Measurements from ENCODE around the gene NKD1. TPM values are rescaled to one million over a fixed set of nuclear protein-coding genes. Genes with fewer than 3 reads are reported as not detected.

Gene NKD1
- total RNA-seq, 2 experiments from 2014 or later, result 0.81 to 1.3 TPM

- H3K4me1 Mint-ChIP-seq, result peaks cover 59% of the 10 kb centered on the region
- ChIA-PET POLR2A (interaction anchor here (0.5 to 1.7 kb wide), 12 partner anchors 9 to 297 kb away, joined by 3 to 13 read pairs (median 3); partner anchors contain the start of gene CYLD), CTCF (interaction anchor here (0.8 to 12.8 kb wide), 32 partner anchors 8 to 809 kb away, joined by 3 to 224 read pairs (median 4); partner anchors contain the start of genes BRD7, CNEP1R1 and SNX20)
- H3K4me3 Mint-ChIP-seq, result peak overlapping the region; percentile 71
- peaks cover 19% of the 10 kb centered on the region for H3K9me3 Mint-ChIP-seq
- DNase-seq, result peak; percentile 65
- H3K27me3 Mint-ChIP-seq, result no peaks in the 10 kb centered on the region
- peaks cover 68% of the 10 kb centered on the region for H3K36me3 Mint-ChIP-seq (ENCODE audit: low read depth)
- H3K27ac Mint-ChIP-seq, result peak overlapping the region; percentile 97
Observed at GRCh38 chr16:50666658-50667496, 118.7 kb downstream of the NKD1 start.

GRCh38 chr16:50667497-50668367 lies 119.5 kb downstream of the NKD1 start:
- H3K4me1 Mint-ChIP-seq, result peaks cover 60% of the 10 kb centered on the region
- H3K4me3 Mint-ChIP-seq, result peak overlapping the region; percentile 71
- H3K9me3 Mint-ChIP-seq, result peaks cover 21% of the 10 kb centered on the region
- DNase-seq, result no peak
- CTCF ChIA-PET, result interaction anchor here (1.0 to 12.8 kb wide), 24 partner anchors 7 to 810 kb away, joined by 3 to 224 read pairs (median 4); partner anchors contain the start of genes BRD7, CNEP1R1 and SNX20
- POLR2A ChIA-PET, result interaction anchor here (0.7 to 1.7 kb wide), 8 partner anchors 10 to 139 kb away, joined by 3 to 13 read pairs (median 4); partner anchors contain the start of gene CYLD
- H3K27ac Mint-ChIP-seq, result peak overlapping the region; percentile 97
- peaks cover 70% of the 10 kb centered on the region for H3K36me3 Mint-ChIP-seq (ENCODE audit: low read depth)
- no peaks in the 10 kb centered on the region for H3K27me3 Mint-ChIP-seq

GRCh38 chr16:50668368-50669008 lies 120.3 kb downstream of the NKD1 start:
- ChIA-PET POLR2A (interaction anchor here (1.4 kb wide), 1 partner anchor 138 kb away, joined by 3 read pairs; no protein-coding TSS in a partner anchor), CTCF (interaction anchor here (1.1 to 12.8 kb wide), 11 partner anchors 14 to 644 kb away, joined by 3 to 224 read pairs (median 5); partner anchors contain the start of genes BRD7, CNEP1R1 and SNX20)
- H3K4me1 Mint-ChIP-seq, result peaks cover 60% of the 10 kb centered on the region
- no peak for DNase-seq
- peaks cover 22% of the 10 kb centered on the region for H3K9me3 Mint-ChIP-seq
- no peaks in the 10 kb centered on the region for H3K27me3 Mint-ChIP-seq
- H3K36me3 Mint-ChIP-seq (ENCODE audit: low read depth), result peaks cover 75% of the 10 kb centered on the region
- H3K27ac Mint-ChIP-seq, result peak overlapping the region; percentile 97
- H3K4me3 Mint-ChIP-seq, result no peak overlapping the region

- H3K4me1 Mint-ChIP-seq, result peaks cover 55% of the 10 kb centered on the region
- ChIA-PET POLR2A (no interaction called here), CTCF (interaction anchor here (0.6 to 12.8 kb wide), 5 partner anchors 13 to 563 kb away, joined by 3 to 224 read pairs (median 3); partner anchors contain the start of gene SNX20)
- no peak overlapping the region for H3K4me3 Mint-ChIP-seq
- H3K36me3 Mint-ChIP-seq (ENCODE audit: low read depth), result peaks cover 73% of the 10 kb centered on the region
- H3K27me3 Mint-ChIP-seq, result no peaks in the 10 kb centered on the region
- H3K27ac Mint-ChIP-seq, result no peak overlapping the region
- DNase-seq, result no peak
- H3K9me3 Mint-ChIP-seq, result peaks cover 19% of the 10 kb centered on the region
Observed at GRCh38 chr16:50669741-50670140, 121.5 kb downstream of the NKD1 start.

GRCh38 chr16:50670476-50670875 lies 122.3 kb downstream of the NKD1 start:
- H3K9me3 Mint-ChIP-seq, result peaks cover 20% of the 10 kb centered on the region
- peaks cover 48% of the 10 kb centered on the region for H3K4me1 Mint-ChIP-seq
- H3K27ac Mint-ChIP-seq, result no peak overlapping the region
- DNase-seq, result no peak
- peaks cover 75% of the 10 kb centered on the region for H3K36me3 Mint-ChIP-seq (ENCODE audit: low read depth)
- H3K27me3 Mint-ChIP-seq, result no peaks in the 10 kb centered on the region
- CTCF ChIA-PET, result interaction anchor here (0.6 to 12.8 kb wide), 7 partner anchors 11 to 563 kb away, joined by 3 to 224 read pairs (median 8); partner anchors contain the start of gene SNX20
- H3K4me3 Mint-ChIP-seq, result no peak overlapping the region
- POLR2A ChIA-PET, result no interaction called here

GRCh38 chr16:50671644-50672260 lies 123.6 kb downstream of the NKD1 start:
- no peak overlapping the region for H3K4me3 Mint-ChIP-seq
- H3K9me3 Mint-ChIP-seq, result peaks cover 20% of the 10 kb centered on the region
- ChIA-PET POLR2A (interaction anchor here (0.7 to 0.8 kb wide), 2 partner anchors 71 to 135 kb away, joined by 3 to 4 read pairs; partner anchors contain the start of gene CYLD), CTCF (interaction anchor here (0.5 to 12.8 kb wide), 22 partner anchors 11 to 646 kb away, joined by 3 to 224 read pairs (median 4); partner anchors contain the start of genes CNEP1R1 and SNX20)
- peak overlapping the region; percentile 51 for H3K27ac Mint-ChIP-seq
- peak; percentile 72 for DNase-seq
- H3K4me1 Mint-ChIP-seq, result peaks cover 46% of the 10 kb centered on the region
- peaks cover 84% of the 10 kb centered on the region for H3K36me3 Mint-ChIP-seq (ENCODE audit: low read depth)
- no peaks in the 10 kb centered on the region for H3K27me3 Mint-ChIP-seq

GRCh38 chr16:50673496-50674275 lies 125.5 kb downstream of the NKD1 start:
- H3K27me3 Mint-ChIP-seq, result no peaks in the 10 kb centered on the region
- H3K4me3 Mint-ChIP-seq, result no peak overlapping the region
- ChIA-PET CTCF (interaction anchor here (0.5 to 12.8 kb wide), 7 partner anchors 8 to 133 kb away, joined by 3 to 224 read pairs (median 15); partner anchors contain the start of gene SNX20), POLR2A (interaction anchor here (0.6 kb wide), 1 partner anchor 444 kb away, joined by 8 read pairs; no protein-coding TSS in a partner anchor)
- H3K36me3 Mint-ChIP-seq (ENCODE audit: low read depth), result peaks cover 95% of the 10 kb centered on the region
- no peak overlapping the region for H3K27ac Mint-ChIP-seq
- H3K4me1 Mint-ChIP-seq, result peaks cover 46% of the 10 kb centered on the region
- H3K9me3 Mint-ChIP-seq, result peaks cover 20% of the 10 kb centered on the region
- DNase-seq, result no peak

- peaks cover 20% of the 10 kb centered on the region for H3K9me3 Mint-ChIP-seq
- peaks cover 97% of the 10 kb centered on the region for H3K36me3 Mint-ChIP-seq (ENCODE audit: low read depth)
- DNase-seq, result no peak
- no peak overlapping the region for H3K27ac Mint-ChIP-seq
- CTCF ChIA-PET, result interaction anchor here (1.5 to 4.2 kb wide), 3 partner anchors 9 to 131 kb away, joined by 3 to 28 read pairs (median 21); no protein-coding TSS in a partner anchor
- H3K4me3 Mint-ChIP-seq, result no peak overlapping the region
- peaks cover 51% of the 10 kb centered on the region for H3K4me1 Mint-ChIP-seq
- POLR2A ChIA-PET, result interaction anchor here (0.6 kb wide), 1 partner anchor 191 kb away, joined by 4 read pairs; no protein-coding TSS in a partner anchor
- H3K27me3 Mint-ChIP-seq, result no peaks in the 10 kb centered on the region
Observed at GRCh38 chr16:50674831-50675230, 126.6 kb downstream of the NKD1 start.

GRCh38 chr16:50675686-50676610 lies 127.8 kb downstream of the NKD1 start:
- CTCF ChIA-PET, result interaction anchor here (0.7 to 3.2 kb wide), 2 partner anchors 10 to 70 kb away, joined by 4 to 28 read pairs; no protein-coding TSS in a partner anchor
- peak overlapping the region; percentile 58 for H3K27ac Mint-ChIP-seq

More at GRCh38 chr16:50675686-50676610, 127.8 kb downstream of the NKD1 start:
- Mint-ChIP-seq H3K27me3 (no peaks in the 10 kb centered on the region), H3K4me3 (no peak overlapping the region), H3K4me1 (peaks cover 55% of the 10 kb centered on the region), H3K36me3 (ENCODE audit: low read depth) (peaks cover 91% of the 10 kb centered on the region), H3K9me3 (peaks cover 20% of the 10 kb centered on the region)
- no peak for DNase-seq
- POLR2A ChIA-PET, result interaction anchor here (0.6 kb wide), 1 partner anchor 190 kb away, joined by 4 read pairs; no protein-coding TSS in a partner anchor

Data from activated CD4-positive, alpha-beta T cell treated with anti-CD3 and anti-CD28 coated beads, Interleukin-2, amount 10 ng/mL, durations not matched to agents 7 days and 5 days (primary cell).